H1 (cell line): ENCODE results near the gene SYT13. TPM values are rescaled to one million over a fixed set of nuclear protein-coding genes. Genes with fewer than 3 reads are reported as not detected.
A peak's percentile ranks its signal among the peaks of the same experiment; 100 is the strongest.

Experiments used
- CTCF ChIA-PET: fragments of 300-600 bp; sonication (Branson Sonifier 250); formaldehyde crosslinking; loops from one replicate; lab custom pipeline; 2021; ENCODE audit not compliant: partially characterized antibody; lab: Charles Lee
- POLR2A ChIA-PET: fragments of 300-600 bp; sonication (Branson Sonifier 250); formaldehyde crosslinking; loops from one replicate; lab custom pipeline; 2021; ENCODE audit warnings: inconsistent platforms; ENCODE audit not compliant: partially characterized antibody; lab: Charles Lee
- DNase-seq, 2 experiments: peaks; one replicate each; pipeline versions ENCODE4 v3.0.0 to v3.0.0-alpha.2; 2010 to 2022; ENCODE audit warnings: low spot score in 2 of 2, low read depth in 1 of 2, mixed read lengths in 1 of 2
- FAIRE-seq: peaks from 2 replicates; lab custom pipeline; 2011; peaks lifted over from hg19 to GRCh38; lab: Jason Lieb, UNC
- H2AFZ ChIP-seq: 2 replicates; pipeline ENCODE4 v1.8.1; 2012; ENCODE audit warnings: low read length, inconsistent platforms
- H2AK5ac ChIP-seq: 2 replicates; pipeline ENCODE4 v1.6.1; 2013; ENCODE audit warnings: low read depth, low read length
- H2BK120ac ChIP-seq: replicated peaks from 2 replicates; pipeline ENCODE3; 2013; ENCODE audit warnings: low read depth, low read length, inconsistent platforms
- H2BK12ac ChIP-seq: 2 replicates; pipeline ENCODE4 v1.6.1; 2013; ENCODE audit warnings: low read depth, low read length
- H2BK15ac ChIP-seq: 2 replicates; pipeline ENCODE4 v1.6.1; 2013; ENCODE audit warnings: low read length
- H2BK20ac ChIP-seq: 2 replicates; pipeline ENCODE4 v1.6.1; 2013; ENCODE audit warnings: low read length
- H2BK5ac ChIP-seq: 2 replicates; pipeline ENCODE4 v1.6.1; 2013; ENCODE audit warnings: low read depth, low read length
- H3K14ac ChIP-seq: 2 replicates; pipeline ENCODE4 v1.6.1; 2013; ENCODE audit warnings: inconsistent platforms; ENCODE audit not compliant: insufficient read length
- H3K18ac ChIP-seq: 2 replicates; pipeline ENCODE4 v1.6.1; 2013; ENCODE audit warnings: low read length; ENCODE audit errors: extremely low read depth
- H3K23ac ChIP-seq: 2 replicates; pipeline ENCODE4 v1.6.1; 2013; ENCODE audit warnings: inconsistent platforms; ENCODE audit not compliant: insufficient read length
- H3K23me2 ChIP-seq: 2 replicates; pipeline ENCODE4 v1.6.1; 2013; ENCODE audit warnings: low read depth, low read length
- H3K27ac ChIP-seq: 2 replicates; pipeline ENCODE4 v1.6.1; 2011; ENCODE audit warnings: low read depth, low read length, inconsistent platforms
- H3K27me3 ChIP-seq, 4 experiments: replicated peaks in 1 of 4; 1 replicate in 1 of 4; 2 replicates in 3 of 4; pipeline versions ENCODE4 v1.6.1 to v1.8.1; 2011 to 2013; ENCODE audit warnings: low read length in 3 of 4, mild to moderate bottlenecking in 3 of 4, inconsistent platforms in 2 of 4, mixed read lengths in 2 of 4, moderate library complexity in 1 of 4; ENCODE audit not compliant: control insufficient read depth in 3 of 4, insufficient read depth in 3 of 4; ENCODE audit errors: extremely low read depth in 1 of 4
- H3K36me3 ChIP-seq, 4 experiments: 2 replicates each; pipeline versions ENCODE4 v1.6.1 to v1.8.1; 2011 to 2013; ENCODE audit warnings: mild to moderate bottlenecking in 4 of 4, low read length in 3 of 4, moderate library complexity in 2 of 4, control low read depth in 1 of 4, inconsistent platforms in 1 of 4; ENCODE audit not compliant: insufficient read depth in 4 of 4, control insufficient read depth in 2 of 4
- H3K4ac ChIP-seq: replicated peaks from 2 replicates; pipeline ENCODE3; 2013; ENCODE audit warnings: low read length, low read depth, mixed read lengths, inconsistent platforms; ENCODE audit not compliant: insufficient read length
- H3K4me1 ChIP-seq, 4 experiments: replicated peaks in 1 of 4; 1 replicate in 1 of 4; 2 replicates in 3 of 4; pipeline versions ENCODE4 v1.6.1 to v1.8.1; 2011 to 2013; ENCODE audit warnings: low read length in 3 of 4, inconsistent platforms in 2 of 4, mixed read lengths in 1 of 4; ENCODE audit not compliant: insufficient read depth in 4 of 4, control insufficient read depth in 3 of 4
- H3K4me2 ChIP-seq, 2 experiments: 2 replicates each; pipeline versions ENCODE4 v1.6.1 to v1.8.1; 2011 to 2013; ENCODE audit warnings: low read depth in 2 of 2, low read length in 2 of 2, control low read depth in 1 of 2, inconsistent platforms in 1 of 2, mild to moderate bottlenecking in 1 of 2; ENCODE audit not compliant: insufficient read depth in 1 of 2
- H3K4me3 ChIP-seq, 4 experiments: fragments of 200-600, 300-600 bp in 1 of 4; sonication (generic), shearing (Covaris generic), sonication (Bioruptor Twin) in 1 of 4; 2 replicates each; pipeline versions ENCODE4 v1.5.1 to v1.8.1; 2011 to 2016; ENCODE audit warnings: low read length in 4 of 4, low read depth in 3 of 4, control low read depth in 2 of 4, inconsistent platforms in 2 of 4, mild to moderate bottlenecking in 2 of 4, mixed read lengths in 1 of 4, moderate library complexity in 1 of 4; ENCODE audit not compliant: insufficient read depth in 2 of 4; ENCODE audit errors: extremely low read depth in 1 of 4
- H3K56ac ChIP-seq: replicated peaks from 2 replicates; pipeline ENCODE3; 2013; ENCODE audit warnings: low read depth, mild to moderate bottlenecking, mixed read lengths, low read length, inconsistent platforms; ENCODE audit not compliant: insufficient read length
- H3K79me1 ChIP-seq: 2 replicates; pipeline ENCODE4 v1.6.1; 2013; ENCODE audit warnings: low read depth, low read length, control low read depth
- H3K79me2 ChIP-seq, 2 experiments: 2 replicates each; pipeline versions ENCODE4 v1.6.1 to v1.8.1; 2012 to 2013; ENCODE audit warnings: low read length in 2 of 2, mild to moderate bottlenecking in 2 of 2, inconsistent platforms in 1 of 2; ENCODE audit not compliant: insufficient read depth in 2 of 2, control insufficient read depth in 1 of 2
- H3K9ac ChIP-seq, 4 experiments: replicated peaks in 1 of 4; 1 replicate in 1 of 4; 2 replicates in 3 of 4; pipeline versions ENCODE4 v1.6.1 to v1.8.1; 2011 to 2013; ENCODE audit warnings: low read depth in 3 of 4, low read length in 3 of 4, control low read depth in 2 of 4, mild to moderate bottlenecking in 2 of 4, moderate library complexity in 2 of 4, inconsistent platforms in 1 of 4; ENCODE audit errors: extremely low read depth in 1 of 4
- H3K9me3 ChIP-seq, 2 experiments: 2 replicates each; pipeline versions ENCODE4 v1.6.1 to v1.8.1; 2012 to 2013; ENCODE audit warnings: mild to moderate bottlenecking in 2 of 2, moderate library complexity in 2 of 2, control low read depth in 1 of 2, inconsistent platforms in 1 of 2, low read depth in 1 of 2, low read length in 1 of 2, mixed read lengths in 1 of 2; ENCODE audit not compliant: insufficient read depth in 2 of 2
- H4K20me1 ChIP-seq, 2 experiments: replicated peaks in 1 of 2; 2 replicates each; pipeline versions ENCODE3 to v1.8.1; 2011 to 2013; ENCODE audit warnings: inconsistent platforms in 2 of 2, low read length in 2 of 2, mild to moderate bottlenecking in 1 of 2; ENCODE audit not compliant: insufficient read depth in 2 of 2, control insufficient read depth in 1 of 2
- H4K5ac ChIP-seq: 2 replicates; pipeline ENCODE4 v1.6.1; 2013; ENCODE audit warnings: low read length, low read depth, mixed read lengths, inconsistent platforms; ENCODE audit not compliant: insufficient read length
- H4K8ac ChIP-seq: 2 replicates; pipeline ENCODE4 v1.8.0; 2013; ENCODE audit warnings: mild to moderate bottlenecking, moderate library complexity, low read length, inconsistent platforms; ENCODE audit not compliant: insufficient read depth; ENCODE audit errors: extremely low read depth
- H4K91ac ChIP-seq: replicated peaks from 2 replicates; pipeline ENCODE3; 2013; ENCODE audit warnings: low read length, mixed read lengths, inconsistent platforms; ENCODE audit not compliant: insufficient read length
- BCL11A ChIP-seq, 2 experiments: IDR thresholded peaks; one replicate each; pipeline ENCODE4 v1.6.1; 2011; ENCODE audit warnings: low read depth in 2 of 2, low read length in 2 of 2, mild to moderate bottlenecking in 2 of 2
- CTBP2 ChIP-seq: IDR thresholded peaks from 2 replicates; pipeline ENCODE4 v1.7.0; 2011; ENCODE audit warnings: borderline replicate concordance, mild to moderate bottlenecking, moderate library complexity, mixed read lengths, low read length; ENCODE audit not compliant: insufficient read depth, insufficient read length
- CTCF ChIP-seq, 3 experiments: IDR thresholded peaks; 1 replicate in 2 of 3; 2 replicates in 1 of 3; pipeline versions ENCODE4 v1.5.1 to v1.6.1; 2011; ENCODE audit warnings: low read length in 3 of 3, mild to moderate bottlenecking in 3 of 3, inconsistent platforms in 2 of 3, low read depth in 1 of 3, moderate library complexity in 1 of 3; ENCODE audit not compliant: insufficient read depth in 1 of 3; ENCODE audit errors: control extremely low read depth in 1 of 3
- KDM1A ChIP-seq: fragments of 200-600, 300-600 bp; sonication (generic); IDR thresholded peaks from 2 replicates; pipeline ENCODE4 v1.7.1; 2016; ENCODE audit warnings: mild to moderate bottlenecking, low read length, borderline replicate concordance
- KDM5A ChIP-seq: fragments of 200-600 bp; IDR thresholded peaks from 2 replicates; pipeline ENCODE4 v1.7.1; 2012; ENCODE audit warnings: mild to moderate bottlenecking, low read length, inconsistent platforms, mixed read lengths
- POLR2AphosphoS5 ChIP-seq: IDR thresholded peaks from 2 replicates; pipeline ENCODE4 v1.6.1; 2011; ENCODE audit warnings: low read depth, low read length
- RXRA ChIP-seq: IDR thresholded peaks from 2 replicates; pipeline ENCODE4 v1.6.1; 2011; ENCODE audit warnings: low read depth, mild to moderate bottlenecking, low read length, moderate library complexity; ENCODE audit not compliant: insufficient read depth
- SRF ChIP-seq: IDR thresholded peaks from 2 replicates; pipeline ENCODE4 v1.6.1; 2011; ENCODE audit warnings: mild to moderate bottlenecking, low read depth, low read length, moderate library complexity
- SUZ12 ChIP-seq: fragments of 200-600 bp; sonication (generic); IDR thresholded peaks from 2 replicates; pipeline ENCODE4 v1.6.1; 2012; ENCODE audit warnings: mild to moderate bottlenecking, inconsistent platforms, low read length, moderate library complexity, mixed read lengths
- TAF7 ChIP-seq: optimal IDR thresholded peaks from 2 replicates; pipeline ENCODE3; 2011; ENCODE audit warnings: low read depth, mild to moderate bottlenecking, inconsistent platforms, low read length, moderate library complexity, borderline replicate concordance
- WGBS, 2 experiments: shearing (Covaris generic) in 1 of 2; methylation state at CpG; one replicate each; pipeline versions ENCODE4 v1.1.6 to v1.1.7; 2013 to 2015; ENCODE audit warnings: low lambda C conversion rate in 2 of 2, mixed read lengths in 2 of 2, inconsistent platforms in 1 of 2, low coverage in 1 of 2, missing lambda C conversion rate in 1 of 2; ENCODE audit not compliant: insufficient replicate concordance in 2 of 2, insufficient coverage in 1 of 2, insufficient read length in 1 of 2; ENCODE audit errors: extremely low coverage in 1 of 2, missing lambda C conversion rate in 1 of 2; 5-methylcytosine and 5-hydroxymethylcytosine counted together
- polyA plus RNA-seq, 7 experiments: library from polyadenylated mRNA; depleted of rRNA in 3 of 7; stranded (reverse) in 5 of 7; unstranded in 2 of 7; fragments of >200 nt in 5 of 7; fragments of 200-250 nt in 2 of 7; gene quantifications; 1 replicate in 5 of 7; 2 replicates in 1 of 7; 4 replicates in 1 of 7; pipeline versions ENCODE4 v1.2.1 to v1.2.3, GENCODE V29; 2011 to 2013; ENCODE audit warnings: missing spikeins in 2 of 7, mixed read lengths in 2 of 7
- total RNA-seq: library from RNA; stranded (reverse); fragmentation: NEBNext Ultra II Directional; extraction: Animal tissue kit (Norgen Biotek cat#: 25700); gene quantifications from 2 replicates; pipeline ENCODE4 v1.2.1, GENCODE V29; 2021

The SYT13 gene
- total and polyA plus RNA-seq, 2 of the 8 experiments (the other 6 are each of a cell fraction or from before 2014, with no cell fraction given): 4.8 to 13.2 TPM

- Histone ChIP-seq H2BK20ac (no peak overlapping the region), H3K9ac (no peak overlapping the region; a peak in 1 of 7 replicates), H2AK5ac (no peak overlapping the region), H2BK5ac (no peak overlapping the region), H3K36me3 (no peaks in the 10 kb centered on the region), H3K79me2 (no peaks in the 10 kb centered on the region), H4K91ac (no peak overlapping the region), H4K8ac (no peak overlapping the region), H3K18ac (no peak overlapping the region), H4K20me1 (no peaks in the 10 kb centered on the region), H2AFZ (no peak overlapping the region), H3K14ac (no peak overlapping the region), H3K56ac (no peak overlapping the region), H3K23ac (no peak overlapping the region), H3K79me1 (no peaks in the 10 kb centered on the region), H3K23me2 (peaks cover 12% of the 10 kb centered on the region; the same call in 1 of the 2 replicates), H4K5ac (no peak overlapping the region), H2BK15ac (no peak overlapping the region), H3K27me3 (peaks cover 2 to 18% (median 14%) of the 10 kb centered on the region in 4 experiments), H3K4ac (no peak overlapping the region), H2BK12ac (0 out of 2 replicates have a peak overlapping the region, but pooled peaks have one; percentile 41), H3K4me2 (peak overlapping the region; percentile 80 to 89), H3K4me3 (peak overlapping the region; percentile 63 to 80 (median 70)), H2BK120ac (no peak overlapping the region), H3K27ac (no peak overlapping the region), H3K4me1 (peaks cover 0 to 9% (median 3%) of the 10 kb centered on the region in 4 experiments; a peak in 5 of 7 replicates), H3K9me3 (no peaks in the 10 kb centered on the region)
- ChIA-PET CTCF (interaction anchor here (0.8 to 16.2 kb wide), 11 partner anchors 9 to 175 kb away, joined by 3 to 211 read pairs (median 6); no protein-coding TSS in a partner anchor), POLR2A (interaction anchor here (0.6 to 1.2 kb wide), 3 partner anchors 11 to 20 kb away, joined by 3 to 4 read pairs (median 3); no protein-coding TSS in a partner anchor)
- WGBS, 2 experiments: 12% methylated on average over 9 of the region's 13 CpGs; no CpG with 5 or more reads in 1 of the 2 experiments
- FAIRE-seq (no peak), DNase-seq (peak in 1 of 2 experiments; percentile 60)
- TF ChIP-seq KDM5A (no peak), SRF (no peak), POLR2AphosphoS5 (no peak), SUZ12 (no peak), RXRA (no peak), TAF7 (no peak), KDM1A (no peak), BCL11A (IDR thresholded peaks at IDR 0.05; ENCODE audit: low read depth in 2 of 2, low read length in 2 of 2) (no peak), CTBP2 (no peak), CTCF (IDR thresholded peaks at IDR 0.05; ENCODE audit: control extremely low read depth in 1 of 3, insufficient read depth in 1 of 3, low read depth in 1 of 3, low read length in 3 of 3) (no peak)
Measured at GRCh38 chr11:45285250-45285828, 802 bp downstream of the SYT13 start.
